ENCODE measurements around the gene STAT2.

The STAT2 gene

DNA sequence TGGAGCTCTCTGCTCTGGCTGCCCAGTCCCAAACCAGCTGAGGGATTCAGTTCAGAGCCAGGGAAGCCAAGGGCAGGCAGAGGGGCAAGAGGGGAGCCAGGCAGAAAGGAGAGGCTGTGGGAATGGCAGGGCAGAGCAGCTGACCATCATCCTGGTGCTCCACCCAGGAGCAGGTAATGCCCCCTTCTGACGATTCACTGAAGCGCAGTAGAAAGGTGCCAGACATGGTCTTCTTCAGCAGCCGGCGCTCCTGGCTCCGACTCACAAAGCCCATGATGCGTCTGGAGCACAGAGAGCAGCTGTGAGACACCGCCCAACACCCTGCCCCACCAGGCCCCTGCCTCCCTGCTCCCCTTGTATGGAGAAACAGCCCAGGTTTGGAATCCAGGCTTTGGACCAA lies 13.2 kb downstream of the STAT2 start:
- TF ChIP-seq, protein P1, sequence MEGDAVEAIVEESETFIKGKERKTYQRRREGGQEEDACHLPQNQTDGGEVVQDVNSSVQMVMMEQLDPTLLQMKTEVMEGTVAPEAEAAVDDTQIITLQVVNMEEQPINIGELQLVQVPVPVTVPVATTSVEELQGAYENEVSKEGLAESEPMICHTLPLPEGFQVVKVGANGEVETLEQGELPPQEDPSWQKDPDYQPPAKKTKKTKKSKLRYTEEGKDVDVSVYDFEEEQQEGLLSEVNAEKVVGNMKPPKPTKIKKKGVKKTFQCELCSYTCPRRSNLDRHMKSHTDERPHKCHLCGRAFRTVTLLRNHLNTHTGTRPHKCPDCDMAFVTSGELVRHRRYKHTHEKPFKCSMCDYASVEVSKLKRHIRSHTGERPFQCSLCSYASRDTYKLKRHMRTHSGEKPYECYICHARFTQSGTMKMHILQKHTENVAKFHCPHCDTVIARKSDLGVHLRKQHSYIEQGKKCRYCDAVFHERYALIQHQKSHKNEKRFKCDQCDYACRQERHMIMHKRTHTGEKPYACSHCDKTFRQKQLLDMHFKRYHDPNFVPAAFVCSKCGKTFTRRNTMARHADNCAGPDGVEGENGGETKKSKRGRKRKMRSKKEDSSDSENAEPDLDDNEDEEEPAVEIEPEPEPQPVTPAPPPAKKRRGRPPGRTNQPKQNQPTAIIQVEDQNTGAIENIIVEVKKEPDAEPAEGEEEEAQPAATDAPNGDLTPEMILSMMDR (IDR thresholded peaks at IDR 0.05): no peak

DNA sequence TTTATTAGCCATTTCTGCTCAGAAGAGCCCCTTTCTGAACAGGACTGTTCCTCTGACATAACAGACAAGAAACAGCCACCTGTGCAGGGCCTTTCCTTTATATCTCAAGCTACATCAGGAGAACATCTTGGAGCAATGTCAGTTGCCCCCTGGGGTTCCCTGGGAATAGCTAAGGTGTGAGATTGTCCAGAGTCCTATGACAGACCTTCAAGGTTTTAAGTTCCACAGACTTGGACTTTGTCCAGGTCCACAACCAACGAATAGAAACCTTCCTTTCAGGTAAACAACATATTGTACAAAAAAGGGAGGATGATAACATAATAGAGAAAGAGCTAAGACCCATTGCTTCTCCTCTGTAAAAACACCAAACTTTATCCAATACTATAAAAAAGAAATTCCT lies 18.3 kb downstream of the STAT2 start:
- TF ChIP-seq, protein P1 (IDR thresholded peaks at IDR 0.05): no peak

DNA sequence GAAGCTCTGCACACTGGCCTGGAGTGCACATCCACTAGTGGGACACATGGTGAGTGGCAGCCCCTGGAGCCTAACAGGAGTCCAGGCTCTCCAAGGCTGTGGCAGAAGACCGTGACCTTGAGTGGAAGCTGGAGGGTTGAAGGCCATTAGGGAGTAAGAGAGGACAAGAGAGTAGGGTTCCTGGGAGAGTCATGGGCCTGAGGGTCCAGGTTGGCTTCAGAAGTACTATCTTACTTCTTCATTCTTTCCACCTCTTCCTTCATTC lies 20.8 kb downstream of the STAT2 start:
- TF ChIP-seq, protein P1 (IDR thresholded peaks at IDR 0.05): no peak

DNA sequence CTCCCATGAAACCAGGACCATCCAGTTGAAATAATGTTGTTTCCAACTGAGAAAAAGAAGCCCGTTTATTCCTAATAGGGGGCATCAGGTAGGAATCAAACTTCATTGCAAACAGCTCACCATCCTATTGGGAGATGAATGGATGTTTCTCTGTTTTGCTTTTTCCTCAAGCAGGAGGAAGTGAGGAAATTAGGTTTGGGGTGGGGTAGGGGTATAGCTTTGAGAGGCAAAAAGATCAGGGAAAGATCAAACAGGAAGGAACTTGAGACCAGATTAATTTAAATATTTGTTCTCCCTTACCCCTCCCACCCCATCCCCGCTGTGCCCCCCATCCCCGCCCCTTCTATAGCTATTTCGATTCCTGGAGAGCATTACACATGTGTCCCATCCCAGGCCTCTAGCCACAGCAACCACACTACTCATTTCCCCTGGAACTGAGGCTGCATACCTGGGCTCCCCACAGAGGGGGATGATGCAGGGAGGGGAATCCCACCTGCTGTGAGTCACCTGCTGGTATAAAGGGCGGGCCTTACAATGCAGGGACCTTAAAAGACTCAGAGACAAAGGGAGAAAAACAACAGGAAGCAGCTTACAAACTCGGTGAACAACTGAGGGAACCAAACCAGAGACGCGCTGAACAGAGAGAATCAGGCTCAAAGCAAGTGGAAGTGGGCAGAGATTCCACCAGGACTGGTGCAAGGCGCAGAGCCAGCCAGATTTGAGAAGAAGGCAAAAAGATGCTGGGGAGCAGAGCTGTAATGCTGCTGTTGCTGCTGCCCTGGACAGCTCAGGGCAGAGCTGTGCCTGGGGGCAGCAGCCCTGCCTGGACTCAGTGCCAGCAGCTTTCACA lies 21.4 kb downstream of the STAT2 start, which contains the start of gene IL23A:
TSS of gene IL23A (plus strand) at position 577 of the 850 bp plus-strand sequence. CDS start at position 738, 161 bp downstream.
- TF ChIP-seq, protein P1 (IDR thresholded peaks at IDR 0.05): no peak

DNA sequence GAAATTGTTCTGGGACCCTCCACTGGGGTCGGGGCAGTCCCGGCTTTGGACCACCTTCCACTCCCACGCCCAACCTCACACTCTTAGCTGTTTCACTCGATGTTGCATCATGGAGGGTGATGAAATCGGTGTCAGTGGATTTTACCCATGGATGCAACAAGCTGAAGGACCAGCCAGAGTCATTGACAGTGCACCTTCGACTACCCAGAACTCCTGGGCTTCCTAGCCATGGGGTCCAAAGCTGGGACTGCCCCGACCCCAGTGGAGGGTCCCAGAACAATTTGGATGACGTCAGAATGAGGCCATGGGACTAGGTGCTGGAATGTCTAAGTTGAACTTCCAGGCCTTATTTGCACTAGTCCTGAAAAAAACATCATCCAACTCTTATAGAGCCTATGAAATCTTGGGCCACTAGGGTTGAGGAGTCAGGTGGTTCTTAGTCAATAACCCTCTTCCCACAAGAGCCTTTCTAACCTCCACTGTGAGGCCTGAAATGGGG lies 22.1 kb downstream of the STAT2 start:
- TF ChIP-seq, protein P1 (IDR thresholded peaks at IDR 0.05): no peak

DNA sequence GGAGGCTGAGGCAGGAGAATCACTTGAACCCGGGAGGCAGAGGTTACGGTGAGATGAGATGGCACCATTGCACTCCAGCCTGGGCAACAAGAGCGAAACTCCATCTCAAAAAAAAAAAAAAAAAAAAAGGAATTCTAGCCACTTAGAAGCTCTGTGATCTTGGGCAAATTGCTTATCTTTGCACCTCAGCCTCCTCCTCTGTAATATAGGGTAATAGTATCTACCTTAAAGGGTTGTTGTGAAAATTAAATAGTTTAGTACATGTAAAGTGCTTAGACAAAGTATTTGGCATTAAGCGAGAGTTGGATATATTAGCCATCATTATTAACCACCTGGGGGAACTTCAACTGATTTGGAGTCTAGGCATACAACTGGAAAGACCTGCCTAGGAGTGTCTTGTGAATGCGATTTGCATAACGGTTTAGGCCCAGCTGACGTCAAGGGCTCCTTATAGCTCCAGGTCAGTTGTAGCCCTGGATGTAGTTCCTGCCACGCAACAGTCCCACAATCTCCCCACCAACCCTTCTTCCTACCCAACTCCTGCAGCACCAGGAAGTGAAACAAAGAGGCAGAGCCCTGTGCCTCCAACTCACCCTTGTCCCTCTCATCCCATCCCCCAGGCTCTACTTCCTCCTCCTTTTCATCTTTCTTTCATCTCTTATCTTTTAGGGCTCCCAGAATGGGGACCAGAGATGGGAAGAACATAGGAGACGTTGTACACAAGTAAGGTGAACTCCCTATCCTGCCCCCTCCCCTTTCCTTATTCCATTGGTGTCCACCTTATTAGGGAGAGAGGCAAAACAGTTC lies 23.3 kb downstream of the STAT2 start:
- TF ChIP-seq, protein P1 (IDR thresholded peaks at IDR 0.05): no peak

DNA sequence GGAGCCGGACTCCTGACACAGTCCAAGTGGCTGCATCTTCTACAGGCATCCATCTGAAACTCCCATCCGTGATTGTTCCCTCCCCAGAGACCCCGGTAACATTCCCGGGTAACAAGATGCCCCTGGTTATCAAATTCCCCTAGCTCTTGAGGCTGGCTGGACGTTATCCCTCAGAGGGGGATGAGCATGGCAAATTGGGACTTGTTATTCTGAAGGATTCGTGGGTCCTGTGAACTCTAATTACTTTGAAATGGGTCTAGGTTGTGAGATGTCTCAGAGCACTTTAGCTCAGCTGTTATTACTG lies 25.5 kb downstream of the STAT2 start:
- TF ChIP-seq, protein P1 (IDR thresholded peaks at IDR 0.05): no peak

Measured in LNCAP (cell line).